H1 (cell line): Measurements from ENCODE around the gene SMOC2.

Experiments used
- CTBP2 ChIP-seq: IDR thresholded peaks from 2 replicates; pipeline ENCODE4 v1.7.0; 2011; ENCODE audit warnings: borderline replicate concordance, mild to moderate bottlenecking, moderate library complexity, mixed read lengths, low read length; ENCODE audit not compliant: insufficient read depth, insufficient read length
- CTCF ChIP-seq, 3 experiments: IDR thresholded peaks; 1 replicate in 2 of 3; 2 replicates in 1 of 3; pipeline versions ENCODE4 v1.5.1 to v1.6.1; 2011; ENCODE audit warnings: low read length in 3 of 3, mild to moderate bottlenecking in 3 of 3, inconsistent platforms in 2 of 3, low read depth in 1 of 3, moderate library complexity in 1 of 3; ENCODE audit not compliant: insufficient read depth in 1 of 3; ENCODE audit errors: control extremely low read depth in 1 of 3
- EZH2 ChIP-seq: fragments of 200-600 bp; sonication (generic); IDR thresholded peaks from 2 replicates; pipeline ENCODE4 v1.7.1; 2012; ENCODE audit warnings: low read depth, mild to moderate bottlenecking, moderate library complexity, low read length, inconsistent platforms; ENCODE audit not compliant: severe bottlenecking
- NRF1 ChIP-seq: IDR thresholded peaks from 2 replicates; pipeline ENCODE4 v1.6.1; 2011; ENCODE audit warnings: mild to moderate bottlenecking, low read depth, low read length, improper control_type of control experiment
- POLR2A ChIP-seq, 2 experiments: IDR thresholded peaks; 1 replicate in 1 of 2; 2 replicates in 1 of 2; pipeline ENCODE4 v1.6.1; 2011; ENCODE audit warnings: low read depth in 2 of 2, low read length in 2 of 2, mild to moderate bottlenecking in 2 of 2; ENCODE audit errors: control extremely low read depth in 1 of 2
- POLR2AphosphoS5 ChIP-seq: IDR thresholded peaks from 2 replicates; pipeline ENCODE4 v1.6.1; 2011; ENCODE audit warnings: low read depth, low read length
- RAD21 ChIP-seq, 2 experiments: IDR thresholded peaks in 1 of 2; conservative IDR thresholded peaks in 1 of 2; 2 replicates each; pipeline ENCODE4 v1.6.1; 2011; ENCODE audit warnings: low read depth in 2 of 2, low read length in 2 of 2, improper control_type of control experiment in 1 of 2, inconsistent platforms in 1 of 2, mild to moderate bottlenecking in 1 of 2, moderate library complexity in 1 of 2
- TAF1 ChIP-seq: IDR thresholded peaks from 2 replicates; pipeline ENCODE4 v1.6.1; 2011; ENCODE audit warnings: mild to moderate bottlenecking, low read depth, low read length

- TF ChIP-seq TAF1, result no peak
- no peak for TF ChIP-seq POLR2A (IDR thresholded peaks at IDR 0.05; ENCODE audit: control extremely low read depth in 1 of 2, low read depth in 2 of 2, low read length in 2 of 2)
- TF ChIP-seq CTCF (IDR thresholded peaks at IDR 0.05; ENCODE audit: control extremely low read depth in 1 of 3, insufficient read depth in 1 of 3, low read depth in 1 of 3, low read length in 3 of 3), result no peak
- TF ChIP-seq POLR2AphosphoS5, result no peak
- no peak for TF ChIP-seq CTBP2
- no peak for TF ChIP-seq EZH2
- TF ChIP-seq RAD21 (IDR thresholded peaks at IDR 0.05 in 1 of 2, conservative IDR thresholded peaks at IDR 0.05 in 1 of 2; ENCODE audit: low read depth in 2 of 2, low read length in 2 of 2), result no peak
- TF ChIP-seq NRF1, result no peak
Observed at GRCh38 chr6:168628176-168628553, 187.2 kb downstream of the SMOC2 start.
